Fibroblast of mammary gland (primary cell): ENCODE results near the gene LPP.

ENCODE experiments used
- DNase-seq: peaks from one replicate; pipeline ENCODE4 v3.0.0-alpha.2; 2010; ENCODE audit warnings: low read depth
- H3K4me3 ChIP-seq: 2 replicates; pipeline ENCODE4 v1.5.1; 2011; ENCODE audit warnings: low read depth, mild to moderate bottlenecking, low read length, moderate library complexity; ENCODE audit not compliant: control insufficient read depth
- CTCF ChIP-seq: conservative IDR thresholded peaks from 2 replicates; pipeline ENCODE4 v1.5.1; 2011; ENCODE audit warnings: low read depth, low read length, inconsistent platforms; ENCODE audit not compliant: control insufficient read depth, insufficient read depth

Gene LPP

DNA sequence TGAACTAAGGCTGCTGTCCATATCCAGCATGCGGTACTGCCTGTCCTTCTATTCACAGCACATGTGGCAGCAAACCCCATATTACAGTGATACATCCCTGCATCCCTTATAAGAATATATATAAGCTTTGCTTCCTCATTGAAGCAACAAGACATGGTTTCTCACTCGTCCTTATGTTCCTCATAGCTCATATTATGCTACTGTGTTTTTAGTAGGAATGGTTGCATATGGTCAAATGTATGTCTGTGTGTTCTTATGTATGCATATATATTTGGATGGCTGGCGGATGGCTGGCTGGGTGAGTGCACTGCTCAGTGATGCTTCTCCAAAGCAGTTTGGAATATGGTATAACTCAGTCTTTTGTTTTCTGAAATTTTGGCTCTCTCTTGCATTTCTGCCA lies 254.9 kb downstream of the LPP start:
- TF ChIP-seq CTCF = no peak
- no peak for DNase-seq

GRCh38 chr3:188411750-188412149 lies 257.8 kb downstream of the LPP start:
- DNase-seq = no peak
- TF ChIP-seq CTCF = no peak
- H3K4me3 ChIP-seq = no peak overlapping the region

More for the DNA sequence above, 254.9 kb downstream of the LPP start:
- no peak overlapping the region for H3K4me3 ChIP-seq

GRCh38 chr3:188415196-188415595 lies 261.2 kb downstream of the LPP start:
- no peak for TF ChIP-seq CTCF
- peak; percentile 31 for DNase-seq
- no peak overlapping the region for H3K4me3 ChIP-seq

- DNase-seq = no peak
- no peak overlapping the region for H3K4me3 ChIP-seq
- TF ChIP-seq CTCF = no peak
Observed at GRCh38 chr3:188416041-188416440, 262.1 kb downstream of the LPP start.

DNA sequence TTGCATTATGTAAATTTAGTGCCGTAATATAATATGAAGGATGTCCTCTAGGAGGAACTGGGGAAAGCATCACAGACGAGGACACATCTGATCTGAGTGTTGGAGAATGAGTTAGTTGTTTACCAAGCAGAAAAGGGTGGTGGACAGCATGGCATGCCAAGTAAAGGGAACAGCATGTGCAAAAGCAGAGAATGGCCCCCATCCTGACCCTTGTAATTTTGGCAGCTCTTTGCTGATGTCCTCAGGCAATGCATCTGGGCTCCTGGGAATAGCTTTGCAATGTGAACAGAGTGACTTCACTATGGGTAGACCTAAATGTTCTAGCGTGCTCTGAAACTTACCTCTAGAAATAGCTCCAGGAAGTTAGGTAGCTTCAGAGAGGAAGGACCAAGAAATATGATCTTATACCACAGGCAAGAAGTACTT lies 263.3 kb downstream of the LPP start:
- no peak overlapping the region for H3K4me3 ChIP-seq
- peak; percentile 28 for DNase-seq
- no peak for TF ChIP-seq CTCF

- no peak overlapping the region for H3K4me3 ChIP-seq
- DNase-seq = no peak
- TF ChIP-seq CTCF = no peak
Observed at GRCh38 chr3:188417766-188418165, 263.8 kb downstream of the LPP start.

DNA sequence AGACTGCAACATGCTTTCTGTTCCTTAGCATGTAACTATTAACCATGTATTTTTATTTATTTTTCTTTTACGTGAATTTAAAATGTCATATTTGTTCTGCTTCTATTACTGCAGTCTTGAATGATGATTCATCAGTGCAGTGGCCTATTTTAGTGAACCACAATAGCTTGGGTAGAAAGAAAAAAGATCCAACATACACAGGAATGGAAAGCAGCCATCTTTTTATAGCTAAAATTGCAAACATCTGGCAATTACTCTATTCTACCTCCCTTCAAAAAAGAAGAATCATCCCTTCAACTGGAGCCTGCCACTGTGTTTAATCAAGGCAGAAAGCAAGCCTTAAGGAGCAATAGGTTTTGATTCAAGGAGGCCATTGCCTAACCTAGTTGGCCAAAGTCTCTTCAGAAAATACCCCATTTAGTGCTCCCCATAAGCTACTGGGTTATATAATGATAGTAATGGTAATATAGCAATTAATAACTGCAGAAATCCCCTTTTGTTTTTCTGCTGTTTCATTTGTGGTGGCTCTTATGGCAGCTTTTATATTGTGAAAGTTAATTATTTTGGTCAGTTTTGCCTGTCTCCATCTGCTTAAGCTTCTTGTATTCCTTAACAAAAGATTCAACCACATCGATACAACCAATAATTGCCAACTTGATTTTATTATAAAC lies 267.3 kb downstream of the LPP start:
- peak; percentile 92 for DNase-seq
- H3K4me3 ChIP-seq = no peak overlapping the region

More for the DNA sequence above, 267.3 kb downstream of the LPP start:
- TF ChIP-seq CTCF = no peak
